ENCODE measurements around the gene GALT.

GRCh38 chr9:34615132-34615531 lies 31.3 kb upstream of the GALT start:
- no peak for TF ChIP-seq CTCF (IDR thresholded peaks at IDR 0.05)
- TF ChIP-seq POLR2A (IDR thresholded peaks at IDR 0.05): no peak
